OCI-M2 (cell line): ENCODE results near the gene PLCL1.

Experiments used
- DNase-seq: peaks from one replicate; lab custom pipeline; 2025; ENCODE audit not compliant: unreplicated experiment; lab: John Stamatoyannopoulos, UW

The PLCL1 gene

DNA sequence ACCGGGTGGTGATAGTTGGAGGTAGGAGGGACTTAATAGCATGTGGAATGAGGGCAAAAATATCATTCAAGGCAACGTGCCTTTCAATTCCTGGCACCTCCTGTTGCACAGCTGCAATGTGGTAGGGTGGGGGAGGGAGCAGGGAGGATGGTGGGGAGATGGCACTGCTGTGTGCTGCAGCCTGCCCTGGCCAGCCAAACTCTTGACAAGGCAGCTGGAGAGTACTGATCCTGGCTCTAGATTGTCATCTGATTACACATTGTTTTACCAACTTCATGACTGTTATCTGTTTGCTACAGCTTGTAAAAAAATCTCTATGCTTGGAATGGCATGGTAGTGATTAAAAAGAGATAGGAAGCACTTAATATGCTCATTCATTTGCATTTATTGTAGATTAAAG is 47.7 kb downstream of the PLCL1 start:
- no peak for DNase-seq

DNA sequence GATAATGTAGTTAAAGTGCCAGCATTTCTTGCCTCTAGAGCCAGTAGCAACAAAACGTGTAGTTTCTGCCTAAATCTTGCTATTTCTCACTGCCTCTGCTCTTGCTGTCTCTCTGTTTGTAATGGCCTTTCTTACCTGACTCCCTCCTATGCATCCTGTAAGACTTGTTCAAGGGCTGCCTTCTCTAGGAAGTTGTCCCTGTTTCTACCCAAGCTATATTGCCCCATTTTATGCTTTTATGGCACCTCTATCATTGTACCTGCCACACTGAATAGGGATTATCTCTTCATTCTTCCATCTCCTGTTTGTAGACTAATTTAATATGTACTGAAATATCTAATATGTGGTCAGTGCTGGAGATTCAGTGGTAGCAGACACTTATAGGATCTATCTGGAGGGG is 49.2 kb downstream of the PLCL1 start:
- no peak for DNase-seq

DNA sequence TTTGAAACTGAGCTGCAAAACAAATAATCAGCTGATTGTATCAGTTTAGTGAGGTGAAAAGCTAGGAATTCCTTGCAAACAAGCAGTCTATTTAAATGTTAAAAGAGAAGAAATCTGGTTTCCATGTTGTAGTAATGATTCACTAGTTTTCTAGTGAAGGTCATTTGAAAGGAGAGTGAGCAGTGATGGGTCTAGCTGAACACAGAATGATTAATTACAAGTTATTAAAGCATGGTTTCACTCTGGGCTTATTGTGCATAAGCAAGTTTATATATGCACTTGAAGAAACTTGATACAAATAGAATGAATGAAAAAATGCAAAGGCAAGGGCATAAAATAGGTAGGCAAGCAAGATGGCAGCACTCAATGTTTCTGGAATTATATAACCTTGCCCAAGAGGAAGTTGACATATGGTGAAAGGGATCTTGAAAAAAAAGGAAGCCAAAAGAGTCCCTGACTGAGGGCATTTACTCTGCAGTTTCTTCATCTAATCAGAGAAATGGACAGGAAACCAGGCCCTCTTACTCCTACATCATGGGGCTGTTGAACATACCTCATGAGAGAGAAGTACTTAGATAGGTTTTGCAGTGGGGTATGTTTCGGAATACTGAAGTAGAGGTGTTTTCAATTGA is 53.2 kb downstream of the PLCL1 start:
- DNase-seq, result no peak

DNA sequence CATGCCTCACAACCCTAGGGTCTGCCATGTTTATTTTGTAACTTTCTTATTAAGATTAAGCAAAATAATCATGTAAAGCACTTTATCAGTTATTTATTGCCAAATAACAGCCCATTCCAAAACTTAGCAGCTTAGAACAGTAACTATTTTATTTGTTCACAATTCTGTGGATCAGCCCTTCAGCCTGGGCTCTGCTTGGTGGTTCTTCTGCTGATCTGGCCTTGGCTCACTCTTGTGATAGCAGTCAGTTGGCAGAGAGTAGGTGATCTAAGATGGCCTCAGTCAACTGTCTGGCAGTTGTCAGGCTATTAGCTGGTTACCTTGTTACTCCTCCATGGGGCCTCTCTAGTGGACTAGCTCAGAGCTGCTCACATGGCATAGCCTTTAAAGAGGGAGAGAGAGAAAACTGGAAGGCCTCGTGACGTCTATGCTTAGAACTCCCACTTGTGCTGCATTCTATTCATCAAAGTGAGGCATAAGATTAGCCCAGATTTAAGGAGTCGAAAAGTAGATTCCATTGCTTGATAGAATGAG is 54.3 kb downstream of the PLCL1 start:
- no peak for DNase-seq

DNA sequence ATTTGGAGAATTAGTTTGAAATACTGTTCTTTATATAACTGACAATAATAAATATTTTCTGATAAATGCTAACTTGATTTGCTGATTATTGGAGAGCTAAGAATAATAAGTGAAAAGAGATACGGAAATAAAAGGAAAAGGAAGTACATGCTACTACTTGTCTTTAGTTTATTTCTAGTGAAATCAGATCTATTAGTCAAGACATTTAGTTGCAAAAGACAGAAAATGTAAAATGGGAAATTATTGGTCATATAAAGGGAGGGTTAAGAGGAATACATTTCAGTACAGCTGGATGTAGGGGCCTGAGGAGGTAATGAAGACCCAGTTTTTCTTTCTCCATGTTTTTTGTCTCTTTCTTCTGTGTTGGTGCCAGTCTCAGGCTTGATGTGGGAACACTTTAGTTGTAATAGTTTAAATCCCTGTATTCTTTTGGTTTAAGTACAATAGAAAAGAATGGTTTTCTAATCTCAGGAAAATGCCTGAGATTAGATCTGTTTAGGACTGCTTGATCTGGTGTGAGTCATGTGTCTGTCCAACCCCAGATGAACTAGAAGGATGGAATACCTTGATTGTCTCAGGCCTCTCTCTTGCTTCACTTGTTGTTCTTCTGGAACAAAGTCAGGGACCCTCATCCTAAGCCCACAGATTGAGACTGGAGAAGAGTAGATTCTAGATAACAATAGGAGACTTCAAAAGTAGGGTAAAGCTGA is 58.0 kb downstream of the PLCL1 start:
- no peak for DNase-seq

DNA sequence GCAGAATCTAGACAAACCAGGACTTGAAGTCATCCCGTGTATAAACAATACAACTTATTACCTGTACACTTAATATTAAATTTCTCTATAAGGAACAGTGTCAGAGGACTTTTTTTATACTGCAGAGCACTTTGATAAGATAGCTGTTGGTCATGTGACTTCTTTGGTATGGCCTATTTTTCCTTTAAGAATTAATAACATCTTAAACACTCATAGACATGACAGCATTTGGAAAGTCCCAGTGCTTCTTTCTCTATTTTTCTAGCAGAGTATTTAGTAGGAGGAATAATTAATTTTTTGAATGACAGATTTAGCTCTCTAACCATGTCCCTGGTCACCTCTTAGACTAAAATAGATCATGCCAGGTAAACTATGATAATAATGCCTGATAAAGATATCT is 59.4 kb downstream of the PLCL1 start:
- no peak for DNase-seq

DNA sequence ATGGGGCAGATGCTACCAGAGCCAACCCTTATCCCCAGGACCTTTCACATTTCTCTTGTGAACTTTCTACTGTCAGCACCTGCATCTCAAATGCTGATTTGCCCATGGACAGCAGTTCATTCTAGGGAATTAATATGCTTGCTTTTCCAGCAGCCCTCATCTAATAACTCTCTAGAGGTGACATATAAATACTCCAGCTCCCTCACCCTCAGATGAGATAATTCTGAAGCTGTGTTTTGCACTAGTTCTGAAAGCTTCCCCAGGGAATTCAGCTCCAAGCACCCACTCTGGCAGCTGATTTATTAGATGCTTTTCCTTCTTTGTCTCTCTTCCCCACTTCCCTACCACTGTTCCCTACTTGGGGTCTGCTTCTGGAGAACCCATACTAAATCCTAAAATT is 62.1 kb downstream of the PLCL1 start:
- DNase-seq, result no peak

DNA sequence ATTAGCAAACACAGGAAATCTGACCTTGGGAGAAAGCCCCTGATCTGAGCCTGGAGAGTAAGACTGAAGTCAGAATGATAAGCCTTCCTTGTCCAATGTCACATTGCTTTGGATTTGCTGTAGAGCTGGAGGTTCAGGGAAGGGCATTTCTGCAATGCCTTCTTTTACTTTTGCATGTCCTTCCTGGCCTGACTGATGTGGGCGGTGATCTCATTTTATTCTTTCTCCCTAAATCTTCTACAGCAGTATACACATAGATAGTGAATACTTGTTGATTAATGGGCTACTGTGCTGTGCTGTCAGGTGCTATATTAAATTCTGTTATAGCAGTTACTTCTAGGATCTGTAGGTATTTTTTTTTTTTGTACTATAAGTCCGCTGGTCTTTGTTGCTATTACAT is 62.6 kb downstream of the PLCL1 start:
- no peak for DNase-seq

DNA sequence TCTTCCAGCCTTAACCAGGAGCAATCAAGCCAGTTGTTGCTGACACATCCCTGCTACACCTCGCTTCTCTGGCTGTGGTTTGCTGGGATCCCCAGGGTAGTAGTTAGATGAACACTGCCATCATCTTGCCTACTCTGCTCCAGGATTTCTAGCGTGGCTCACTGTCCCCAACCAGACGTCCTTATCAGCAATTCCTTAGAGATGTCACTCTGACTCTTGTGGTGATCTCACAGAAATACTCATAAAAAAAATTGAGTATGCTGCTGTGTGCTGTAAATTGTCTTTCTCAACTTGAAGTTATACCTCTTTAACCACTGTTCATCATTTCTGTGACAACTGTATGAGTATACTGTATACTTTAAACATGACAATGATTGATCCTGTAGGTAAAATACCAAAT is 63.2 kb downstream of the PLCL1 start:
- no peak for DNase-seq

DNA sequence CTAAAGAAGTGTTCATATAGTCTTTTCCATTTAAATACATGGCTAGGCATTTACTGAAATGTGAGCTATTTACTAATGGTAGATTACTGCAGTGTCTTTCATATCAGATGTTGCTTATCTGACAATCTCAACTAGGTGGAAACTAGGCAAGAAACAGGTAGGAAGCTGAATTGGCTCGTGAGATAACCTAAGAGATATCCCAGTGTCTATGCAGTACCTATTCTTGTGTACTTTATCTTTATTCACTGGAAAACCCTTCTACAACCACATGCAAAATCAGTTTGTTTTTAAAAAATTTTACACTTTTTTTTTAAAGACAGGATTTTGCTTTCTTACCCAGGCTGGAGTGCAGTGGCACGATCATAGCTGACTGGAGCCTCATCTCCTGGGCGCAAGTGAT is 63.8 kb downstream of the PLCL1 start:
- DNase-seq, result no peak

DNA sequence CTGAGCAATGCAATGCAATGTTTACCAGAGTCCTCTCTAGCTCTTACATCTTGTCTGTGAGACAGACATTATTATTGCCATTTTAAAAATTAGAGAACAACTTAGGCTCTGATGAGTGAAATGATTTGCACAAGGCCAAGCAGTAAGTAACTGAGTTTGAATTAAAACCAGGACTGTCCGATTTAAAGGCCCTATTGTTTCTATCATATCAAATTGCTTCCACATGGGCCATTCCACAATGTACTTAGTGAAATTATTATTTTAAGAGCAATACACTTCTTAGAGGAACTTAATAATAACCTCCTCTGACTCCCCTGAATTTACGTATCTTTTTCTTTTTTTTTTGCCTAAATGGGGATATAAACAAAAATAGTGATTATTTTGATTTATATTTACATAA is 64.6 kb downstream of the PLCL1 start:
- no peak for DNase-seq

DNA sequence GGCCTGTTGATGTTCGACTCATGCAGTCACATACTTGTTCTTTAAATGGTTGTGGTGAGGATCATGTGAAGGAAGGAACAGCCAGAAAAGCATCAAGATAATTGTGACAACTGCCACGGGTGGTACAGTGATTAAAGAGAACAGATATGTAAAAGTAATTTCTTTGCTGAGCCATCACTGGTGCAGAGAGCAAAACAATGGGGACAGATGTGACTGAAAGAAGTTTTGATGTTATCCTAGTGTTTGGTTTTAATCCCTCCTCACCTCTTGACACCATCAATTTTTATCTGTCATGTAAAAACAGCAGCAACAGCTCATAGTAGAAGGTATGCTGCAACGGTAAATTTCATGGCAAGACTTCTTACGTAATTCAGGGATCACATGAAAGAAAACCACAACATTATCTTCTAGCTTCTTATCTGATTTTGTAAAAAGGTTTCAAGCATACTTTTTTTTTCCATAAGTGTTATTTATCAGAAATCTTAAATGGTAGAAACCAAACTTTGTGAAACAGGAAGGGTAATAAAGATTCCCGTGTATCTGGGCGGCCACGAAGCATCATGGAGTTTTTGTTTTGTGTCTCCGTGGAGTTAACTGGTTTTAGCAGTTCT is 65.2 kb downstream of the PLCL1 start:
- no peak for DNase-seq

DNA sequence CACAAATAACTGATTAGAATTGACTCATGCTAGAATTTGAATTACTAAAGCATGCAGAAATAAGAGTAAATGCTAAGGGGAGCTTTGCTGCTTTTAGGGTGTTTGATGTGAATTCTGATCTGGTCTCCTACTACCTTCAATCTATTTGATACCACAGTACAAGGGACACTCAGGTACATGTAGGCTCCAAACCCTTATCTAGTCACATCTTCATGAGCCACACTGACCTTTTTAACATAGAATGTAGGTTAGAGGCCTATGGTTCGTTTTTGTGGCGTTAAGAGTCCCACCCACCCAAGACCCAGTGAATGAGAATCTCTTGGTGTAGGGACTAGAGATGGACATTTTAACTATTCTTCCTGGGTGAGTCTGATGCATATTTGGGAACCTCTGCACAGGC is 65.7 kb downstream of the PLCL1 start:
- DNase-seq, result no peak

DNA sequence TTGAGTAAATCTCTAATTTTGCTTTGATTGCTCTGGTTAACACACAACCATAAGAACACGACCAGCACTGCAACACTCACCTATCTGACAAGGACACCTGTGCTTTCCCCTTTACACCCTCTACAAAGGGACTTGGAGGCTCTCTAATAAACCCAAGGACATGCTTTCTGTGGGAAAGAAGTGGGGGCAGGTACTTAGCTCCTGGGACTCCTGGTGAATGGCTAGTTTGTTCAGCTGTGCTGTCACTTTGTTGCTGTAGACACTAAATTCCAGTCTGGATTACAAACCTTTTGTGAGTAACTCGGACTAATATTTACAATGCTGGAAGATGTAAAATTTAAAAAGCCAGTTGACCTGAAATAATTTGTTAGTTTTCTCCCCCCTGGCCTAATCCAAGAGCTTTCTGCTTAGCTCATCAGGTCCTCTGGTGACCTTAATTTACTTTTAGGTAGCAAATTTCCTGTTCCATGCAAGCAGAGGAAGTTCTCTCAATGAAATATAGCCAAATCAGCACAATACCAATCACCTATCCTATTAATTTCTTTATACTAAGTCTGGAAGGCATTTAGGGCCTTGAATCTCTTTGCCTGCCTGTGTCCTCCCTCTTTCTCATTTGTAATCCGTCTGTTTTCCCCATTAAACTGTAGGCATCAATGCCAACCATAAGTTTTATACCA is 67.5 kb downstream of the PLCL1 start:
- DNase-seq, result no peak

DNA sequence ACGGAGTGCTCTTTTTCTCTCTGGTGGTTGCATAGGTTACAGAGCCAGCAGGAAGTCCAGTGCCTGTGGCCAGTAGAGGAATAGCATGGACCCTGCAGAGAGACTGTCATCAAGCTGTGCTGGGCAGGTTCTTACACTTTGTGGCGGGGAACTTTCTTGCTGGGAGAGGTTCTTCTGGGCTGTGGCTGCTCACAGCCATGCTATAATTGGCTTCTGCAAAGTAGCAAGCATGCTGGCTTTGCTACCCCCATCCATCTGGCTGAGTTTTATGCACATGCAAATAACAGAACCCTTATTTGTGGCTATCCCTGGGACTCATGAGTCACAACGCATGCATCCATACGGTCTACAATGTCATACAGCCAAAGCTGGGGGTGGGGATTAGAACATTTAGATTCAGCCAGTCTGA is 68.9 kb downstream of the PLCL1 start:
- DNase-seq, result no peak

DNA sequence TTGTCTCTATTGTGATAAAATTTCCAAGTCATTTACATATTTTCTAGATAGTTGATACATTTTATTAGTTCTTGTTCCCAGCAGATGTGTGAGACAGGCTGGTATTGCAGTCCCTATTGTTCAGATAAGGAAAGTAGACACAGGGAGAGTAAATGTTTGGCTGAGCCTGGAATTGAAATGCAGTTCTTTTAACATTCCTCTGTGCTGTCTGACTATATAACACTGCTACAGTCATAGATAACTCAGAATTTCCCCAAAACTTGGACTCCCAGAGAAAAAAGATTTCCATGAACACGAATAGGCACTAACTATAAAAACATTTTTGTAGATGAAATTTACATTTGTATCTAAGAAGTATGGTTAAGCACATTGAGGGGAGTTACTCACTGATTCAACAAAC is 71.4 kb downstream of the PLCL1 start:
- no peak for DNase-seq

DNA sequence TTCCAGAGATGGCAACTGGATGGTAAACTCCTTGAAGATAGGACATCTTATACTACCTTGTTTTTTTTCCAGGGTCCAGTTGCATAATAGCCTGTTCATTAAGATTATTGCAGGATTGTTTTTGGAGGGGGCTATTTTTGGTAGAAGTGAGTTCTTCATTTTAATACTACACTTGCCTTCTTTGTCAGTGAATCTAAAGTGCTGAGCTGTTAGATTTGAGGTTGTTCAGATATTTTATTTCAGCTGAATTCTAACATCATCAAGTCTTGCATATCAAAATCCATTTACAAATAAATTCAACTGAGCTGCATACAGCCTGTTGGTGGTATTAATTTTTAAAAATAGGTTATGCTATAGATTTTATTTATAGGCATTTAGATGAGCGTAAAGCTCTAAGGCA is 72.1 kb downstream of the PLCL1 start:
- no peak for DNase-seq

DNA sequence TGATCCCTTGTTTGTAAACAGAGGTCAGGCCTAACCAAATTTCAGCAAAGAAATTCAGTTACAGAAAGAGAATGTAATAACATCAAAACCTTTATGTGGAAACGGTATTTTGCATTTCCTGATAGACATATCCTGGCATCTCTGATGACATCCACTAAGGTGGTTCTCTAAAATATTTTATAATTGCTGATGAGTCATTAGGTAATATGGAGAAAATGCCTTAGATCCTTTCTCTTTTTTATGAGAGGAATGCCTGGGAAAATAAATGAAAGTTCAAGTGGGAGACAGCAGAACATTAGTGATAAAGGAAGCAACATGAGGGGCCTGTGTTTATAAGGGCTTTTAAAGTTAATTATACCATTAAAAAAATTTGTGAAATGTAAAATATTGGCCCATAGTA is 72.6 kb downstream of the PLCL1 start:
- DNase-seq, result no peak

DNA sequence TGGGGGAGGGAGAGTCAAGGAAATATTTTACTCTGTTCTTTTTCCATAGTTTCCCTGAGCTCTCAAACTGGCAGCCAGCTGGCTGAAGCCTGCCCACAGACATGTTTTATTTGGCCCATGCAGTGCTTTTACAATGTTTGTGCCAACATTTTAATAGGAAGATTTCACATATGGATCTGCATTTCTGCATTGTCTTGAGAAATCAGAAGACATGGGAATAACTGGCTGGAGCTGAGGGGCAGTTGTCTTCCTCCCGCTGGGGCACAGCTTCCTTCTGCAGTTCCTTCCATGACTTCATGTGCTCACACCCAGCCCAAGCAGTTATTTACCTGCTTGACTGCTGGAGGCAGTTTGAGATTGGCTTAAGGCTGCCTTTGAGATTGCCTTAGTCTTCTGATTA is 74.4 kb downstream of the PLCL1 start:
- DNase-seq, result no peak

DNA sequence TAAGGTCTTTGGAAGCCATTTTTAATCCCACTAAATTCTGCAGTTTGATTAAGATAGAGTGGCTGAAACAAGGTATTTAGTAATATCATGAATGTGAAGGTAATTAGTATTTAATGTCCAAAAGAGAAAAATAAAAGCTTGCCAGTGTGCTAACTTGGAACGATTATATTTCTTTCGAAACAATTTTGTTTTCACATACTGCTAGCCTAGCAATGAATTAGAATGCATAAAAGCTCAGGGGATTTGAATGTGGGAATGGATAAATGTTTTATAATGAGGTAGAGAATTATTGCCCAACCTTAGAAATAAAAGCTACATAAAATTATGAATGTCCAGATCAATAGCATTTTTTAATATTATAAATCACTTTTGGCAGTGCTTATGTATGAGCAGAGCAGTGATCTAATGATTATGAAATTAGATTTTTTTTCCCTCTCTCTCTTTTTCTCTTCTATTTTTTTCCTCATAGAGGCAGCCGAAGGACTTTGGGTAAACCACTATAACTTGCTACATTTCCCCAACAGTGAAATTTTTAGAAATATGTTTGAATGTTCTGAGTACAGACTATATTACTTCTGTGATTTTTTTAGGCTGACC is 75.5 kb downstream of the PLCL1 start:
- no peak for DNase-seq

DNA sequence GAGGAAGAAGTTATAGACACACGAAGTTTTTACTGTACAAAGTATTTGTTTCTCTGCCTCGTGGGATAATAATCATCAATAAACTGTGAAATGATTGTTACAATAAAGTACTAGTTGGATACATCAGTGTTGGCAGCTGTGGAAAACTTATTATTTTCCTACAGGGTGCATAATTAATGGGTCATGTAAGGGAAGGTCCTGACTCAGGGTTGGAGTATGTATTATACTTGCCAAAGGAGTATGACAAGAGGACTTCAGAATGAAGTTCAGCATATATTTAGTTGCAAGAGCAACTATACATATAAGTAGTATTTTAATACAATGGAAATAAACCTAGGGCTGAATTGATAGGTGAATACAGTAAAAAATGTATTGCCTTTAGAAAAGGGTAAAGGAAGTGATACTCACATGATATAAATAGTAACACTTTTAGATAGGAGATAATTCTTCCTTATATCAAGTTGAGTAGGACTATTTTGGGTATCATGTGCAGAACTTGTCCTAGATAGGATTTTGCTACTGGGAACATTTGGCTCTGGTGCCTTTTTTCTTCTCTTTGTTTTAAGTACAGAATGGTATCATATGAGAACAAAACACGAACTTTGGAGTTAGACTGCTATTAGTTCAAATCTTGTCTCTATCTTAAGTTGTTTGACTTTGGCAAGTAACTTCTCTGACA is 79.1 kb downstream of the PLCL1 start:
- no peak for DNase-seq
